Stimulated activated effector memory CD8-positive, alpha-beta T cell treated with anti-CD3 and anti-CD28 coated beads, Interleukin-12 subunit alpha, Interleukin-12 subunit beta, amount 100 ng/mL, for 72 hours (primary cell): ENCODE data around the gene GADL1.

Experiments used
- ATAC-seq: fragments of 150-1000 bp; cut with Tn5 transposase; 2 replicates; pipeline ENCODE4 v1.10.0; 2021
- DNase-seq, 2 donors: peaks; one replicate each; pipeline ENCODE4 v3.0.0; 2021 to 2022; ENCODE audit warnings: low spot score in 2 of 2
- H3K27ac Mint-ChIP-seq: one replicate; pipeline ENCODE4 v1.8.0; 2022; ENCODE audit warnings: mild to moderate bottlenecking, mixed read lengths
- H3K36me3 Mint-ChIP-seq: one replicate; pipeline ENCODE4 v1.8.0; 2022; ENCODE audit warnings: mild to moderate bottlenecking, mixed read lengths
- H3K4me1 Mint-ChIP-seq: one replicate; pipeline ENCODE4 v1.8.0; 2022; ENCODE audit warnings: mixed read lengths
- H3K4me3 Mint-ChIP-seq: one replicate; pipeline ENCODE4 v1.8.0; 2022; ENCODE audit warnings: mild to moderate bottlenecking, mixed read lengths
- H3K9me3 Mint-ChIP-seq: one replicate; pipeline ENCODE4 v1.8.0; 2022; ENCODE audit warnings: mixed read lengths

GADL1 gene

GRCh38 chr3:30908456-30909037 lies 14.1 kb upstream of the GADL1 start:
- DNase-seq (no peak), ATAC-seq (no peak)
- H3K36me3 Mint-ChIP-seq = no peaks in the 10 kb centered on the region
- no peaks in the 10 kb centered on the region for H3K9me3 Mint-ChIP-seq
- H3K4me3 Mint-ChIP-seq = no peak overlapping the region
- H3K27ac Mint-ChIP-seq = no peak overlapping the region
- no peaks in the 10 kb centered on the region for H3K4me1 Mint-ChIP-seq

- H3K9me3 Mint-ChIP-seq = no peaks in the 10 kb centered on the region
- DNase-seq (no peak), ATAC-seq (no peak)
Measured at GRCh38 chr3:30904996-30905395, 10.5 kb upstream of the GADL1 start.

GRCh38 chr3:30895329-30895728 lies 868 bp upstream of the GADL1 start:
- Mint-ChIP-seq H3K4me1 (peaks cover 12% of the 10 kb centered on the region), H3K9me3 (no peaks in the 10 kb centered on the region)
- no peak for ATAC-seq

More at GRCh38 chr3:30904996-30905395, 10.5 kb upstream of the GADL1 start:
- no peaks in the 10 kb centered on the region for H3K36me3 Mint-ChIP-seq
- no peaks in the 10 kb centered on the region for H3K4me1 Mint-ChIP-seq
- H3K27ac Mint-ChIP-seq = no peak overlapping the region
- H3K4me3 Mint-ChIP-seq = no peak overlapping the region

GRCh38 chr3:30893678-30894325 lies 659 bp downstream of the GADL1 start:
- Mint-ChIP-seq H3K27ac (no peak overlapping the region), H3K36me3 (no peaks in the 10 kb centered on the region), H3K4me3 (peak overlapping the region; percentile 30), H3K4me1 (peaks cover 13% of the 10 kb centered on the region), H3K9me3 (no peaks in the 10 kb centered on the region)
- no peak for DNase-seq
- ATAC-seq = no peak

More at GRCh38 chr3:30895329-30895728, 868 bp upstream of the GADL1 start:
- DNase-seq = no peak
- H3K27ac Mint-ChIP-seq = no peak overlapping the region
- H3K36me3 Mint-ChIP-seq = no peaks in the 10 kb centered on the region
- H3K4me3 Mint-ChIP-seq = no peak overlapping the region

GRCh38 chr3:30890907-30891306 lies 3.6 kb downstream of the GADL1 start:
- Mint-ChIP-seq H3K36me3 (no peaks in the 10 kb centered on the region), H3K4me1 (peaks cover 13% of the 10 kb centered on the region), H3K9me3 (no peaks in the 10 kb centered on the region), H3K4me3 (no peak overlapping the region), H3K27ac (no peak overlapping the region)
- ATAC-seq (no peak), DNase-seq (no peak)

- no peaks in the 10 kb centered on the region for H3K36me3 Mint-ChIP-seq
- peaks cover 13% of the 10 kb centered on the region for H3K4me1 Mint-ChIP-seq
- H3K9me3 Mint-ChIP-seq = no peaks in the 10 kb centered on the region
- no peak overlapping the region for H3K27ac Mint-ChIP-seq
- ATAC-seq (no peak), DNase-seq (no peak)
- H3K4me3 Mint-ChIP-seq = no peak overlapping the region
Measured at GRCh38 chr3:30886888-30887287, 7.6 kb downstream of the GADL1 start.

- Mint-ChIP-seq H3K36me3 (no peaks in the 10 kb centered on the region), H3K4me1 (no peaks in the 10 kb centered on the region), H3K4me3 (no peak overlapping the region), H3K9me3 (no peaks in the 10 kb centered on the region), H3K27ac (no peak overlapping the region)
- DNase-seq = no peak
- no peak for ATAC-seq
Measured at GRCh38 chr3:30878862-30879261, 15.6 kb downstream of the GADL1 start.

- Mint-ChIP-seq H3K36me3 (no peaks in the 10 kb centered on the region), H3K27ac (no peak overlapping the region), H3K4me1 (no peaks in the 10 kb centered on the region), H3K4me3 (no peak overlapping the region), H3K9me3 (no peaks in the 10 kb centered on the region)
- ATAC-seq (no peak), DNase-seq (no peak)
Measured at GRCh38 chr3:30875505-30875904, 19.0 kb downstream of the GADL1 start.

- Mint-ChIP-seq H3K4me1 (no peaks in the 10 kb centered on the region), H3K9me3 (no peaks in the 10 kb centered on the region), H3K27ac (no peak overlapping the region), H3K4me3 (no peak overlapping the region), H3K36me3 (no peaks in the 10 kb centered on the region)
- no peak for ATAC-seq
- no peak for DNase-seq
Measured at GRCh38 chr3:30873671-30874070, 20.8 kb downstream of the GADL1 start.

GRCh38 chr3:30872879-30873278 lies 21.6 kb downstream of the GADL1 start:
- DNase-seq (no peak), ATAC-seq (no peak)
- Mint-ChIP-seq H3K4me3 (no peak overlapping the region), H3K36me3 (no peaks in the 10 kb centered on the region), H3K9me3 (no peaks in the 10 kb centered on the region), H3K27ac (no peak overlapping the region), H3K4me1 (no peaks in the 10 kb centered on the region)

- Mint-ChIP-seq H3K4me3 (no peak overlapping the region), H3K4me1 (no peaks in the 10 kb centered on the region), H3K36me3 (no peaks in the 10 kb centered on the region), H3K9me3 (no peaks in the 10 kb centered on the region), H3K27ac (no peak overlapping the region)
- ATAC-seq (no peak), DNase-seq (no peak)
Measured at GRCh38 chr3:30871720-30872119, 22.7 kb downstream of the GADL1 start.

GRCh38 chr3:30864836-30865235 lies 29.6 kb downstream of the GADL1 start:
- H3K27ac Mint-ChIP-seq = no peak overlapping the region
- H3K4me1 Mint-ChIP-seq = no peaks in the 10 kb centered on the region
- no peak overlapping the region for H3K4me3 Mint-ChIP-seq
- no peaks in the 10 kb centered on the region for H3K9me3 Mint-ChIP-seq
- DNase-seq (no peak), ATAC-seq (no peak)
- H3K36me3 Mint-ChIP-seq = no peaks in the 10 kb centered on the region

GRCh38 chr3:30864132-30864531 lies 30.3 kb downstream of the GADL1 start:
- no peak for DNase-seq
- no peak for ATAC-seq
- Mint-ChIP-seq H3K9me3 (no peaks in the 10 kb centered on the region), H3K4me3 (no peak overlapping the region), H3K4me1 (no peaks in the 10 kb centered on the region), H3K36me3 (no peaks in the 10 kb centered on the region), H3K27ac (no peak overlapping the region)

- Mint-ChIP-seq H3K27ac (no peak overlapping the region), H3K4me1 (no peaks in the 10 kb centered on the region), H3K9me3 (no peaks in the 10 kb centered on the region), H3K36me3 (no peaks in the 10 kb centered on the region), H3K4me3 (no peak overlapping the region)
- DNase-seq = no peak
- no peak for ATAC-seq
Measured at GRCh38 chr3:30862004-30862403, 32.5 kb downstream of the GADL1 start.

GRCh38 chr3:30858894-30859389 lies 35.5 kb downstream of the GADL1 start:
- Mint-ChIP-seq H3K36me3 (no peaks in the 10 kb centered on the region), H3K4me3 (no peak overlapping the region), H3K9me3 (no peaks in the 10 kb centered on the region), H3K4me1 (no peaks in the 10 kb centered on the region), H3K27ac (no peak overlapping the region)
- no peak for DNase-seq
- ATAC-seq = no peak
